OCI-LY7 (cell line): ENCODE results near the gene TMEM219.

Experiments used
- CTCF ChIP-seq: fragments of 200-600 bp; sonication (generic); conservative IDR thresholded peaks from 2 replicates; pipeline ENCODE4 v1.5.1; 2014; ENCODE audit warnings: mild to moderate bottlenecking, antibody characterized with exemption, low read length, moderate library complexity, mixed read lengths
- EZH2phosphoT487 ChIP-seq: fragments of 200-600 bp; sonication (generic); IDR thresholded peaks from 2 replicates; pipeline ENCODE4 v1.6.1; 2018; ENCODE audit warnings: low read depth, borderline replicate concordance, mild to moderate bottlenecking, mixed run types, antibody characterized with exemption, low read length, moderate library complexity, mixed read lengths

GRCh38 chr16:29973384-29974246 lies 11.7 kb downstream of the TMEM219 start, which contains the start of gene TAOK2:
- TF ChIP-seq CTCF (no peak), EZH2phosphoT487 (no peak)
